Measurements from ENCODE around the gene CTNNA1.
"Not testable (repeated sequence)": the region's sequence is repeated elsewhere in the genome, so short reads cannot be mapped to it uniquely, and the experiment has no call there.

The CTNNA1 gene

DNA sequence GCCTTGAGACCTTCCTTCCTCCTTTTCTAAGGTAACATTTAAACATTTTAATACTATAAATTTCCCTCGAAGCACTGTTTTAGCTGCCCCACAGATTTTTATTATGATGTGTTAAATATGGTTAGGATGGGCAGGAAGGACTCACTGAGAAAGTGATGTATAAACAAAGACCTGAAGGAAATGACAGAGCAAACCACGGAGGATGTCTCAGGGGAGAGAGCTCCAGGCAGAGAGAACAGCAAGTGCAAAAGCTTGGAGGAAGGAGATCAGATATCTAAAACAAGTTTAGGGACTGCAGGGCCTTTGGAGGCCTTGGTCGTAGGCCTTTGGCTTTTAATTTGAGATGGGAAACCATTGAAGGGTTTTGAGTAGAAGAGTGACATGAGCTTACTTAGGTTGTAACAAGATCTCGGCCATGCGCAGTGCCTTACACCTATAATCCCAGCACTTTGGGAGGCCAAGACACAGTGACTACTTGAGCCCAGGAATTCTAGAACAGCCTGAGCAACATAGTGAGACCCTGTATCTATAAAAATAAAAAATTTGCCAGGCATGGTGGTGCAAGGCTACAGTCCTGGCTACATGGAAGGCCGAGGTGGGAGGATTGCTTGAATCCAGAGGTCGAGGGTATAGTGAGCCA is 157.4 kb downstream of the CTNNA1 start:
- H3K4me3 ChIP-seq (ENCODE audit: low read depth, low read length): no peak overlapping the region
- no peaks in the 10 kb centered on the region for H3K4me1 ChIP-seq (ENCODE audit: control insufficient read depth, insufficient read depth, low read length, unreplicated experiment)
- no peak overlapping the region for H3K27ac ChIP-seq (ENCODE audit: low read depth, low read length)
- H2AFZ ChIP-seq (ENCODE audit: low read length, unreplicated experiment): no peak overlapping the region
- H3K27me3 ChIP-seq (ENCODE audit: insufficient read depth, low read length): no peaks in the 10 kb centered on the region
- H3K79me2 ChIP-seq (ENCODE audit: control insufficient read depth, insufficient read depth, low read length, unreplicated experiment): no peaks in the 10 kb centered on the region
- peaks cover 44% of the 10 kb centered on the region for H3K36me3 ChIP-seq (ENCODE audit: insufficient read depth, low read length)

DNA sequence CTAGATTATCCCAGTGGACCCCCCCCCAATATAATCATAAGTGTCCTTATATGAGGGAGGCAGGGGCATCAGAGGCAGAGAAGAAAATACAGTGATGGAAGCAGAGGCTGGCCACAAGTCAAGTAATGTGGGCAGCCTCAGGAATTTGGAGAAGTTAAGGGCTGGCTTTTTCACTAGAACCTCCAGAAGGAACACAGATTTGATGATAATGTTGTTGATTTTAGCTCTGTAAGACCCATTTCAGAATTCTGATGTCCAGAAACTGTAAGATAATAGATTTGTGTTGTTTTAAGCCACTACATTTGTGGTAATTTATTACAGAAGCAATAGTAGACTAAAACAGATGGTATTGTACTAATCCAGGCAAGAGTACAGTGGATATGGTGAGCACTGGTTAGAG is 158.2 kb downstream of the CTNNA1 start:
- Histone ChIP-seq H3K79me2 (ENCODE audit: control insufficient read depth, insufficient read depth, low read length, unreplicated experiment) (no peaks in the 10 kb centered on the region), H3K4me1 (ENCODE audit: control insufficient read depth, insufficient read depth, low read length, unreplicated experiment) (no peaks in the 10 kb centered on the region), H3K27ac (ENCODE audit: low read depth, low read length) (no peak overlapping the region), H3K36me3 (ENCODE audit: insufficient read depth, low read length) (peaks cover 36% of the 10 kb centered on the region), H3K4me3 (ENCODE audit: low read depth, low read length) (no peak overlapping the region), H3K27me3 (ENCODE audit: insufficient read depth, low read length) (no peaks in the 10 kb centered on the region), H2AFZ (ENCODE audit: low read length, unreplicated experiment) (no peak overlapping the region)

DNA sequence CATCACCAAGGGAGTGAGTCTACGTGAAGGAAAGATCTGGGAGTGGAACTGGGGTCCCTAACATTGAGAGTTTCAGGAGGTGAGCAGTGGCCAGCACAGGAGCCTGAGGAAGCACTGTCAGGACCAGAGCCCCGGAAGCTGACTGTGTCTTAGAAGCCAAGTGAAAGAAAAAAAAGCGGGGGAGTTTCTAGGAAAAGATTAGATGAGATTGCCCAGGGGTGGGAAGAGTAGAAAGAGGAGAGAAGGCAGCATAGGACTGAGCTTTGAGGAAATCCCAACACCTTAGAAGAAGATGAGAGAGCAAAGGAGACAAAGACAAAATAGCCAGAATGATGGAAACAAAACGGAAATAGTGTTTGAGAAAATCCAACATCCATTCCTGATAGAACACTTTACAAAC is 158.9 kb downstream of the CTNNA1 start:
- no peak overlapping the region for H3K27ac ChIP-seq (ENCODE audit: low read depth, low read length)
- H3K79me2 ChIP-seq (ENCODE audit: control insufficient read depth, insufficient read depth, low read length, unreplicated experiment): no peaks in the 10 kb centered on the region
- H3K4me3 ChIP-seq (ENCODE audit: low read depth, low read length): no peak overlapping the region
- H2AFZ ChIP-seq (ENCODE audit: low read length, unreplicated experiment): no peak overlapping the region
- no peaks in the 10 kb centered on the region for H3K4me1 ChIP-seq (ENCODE audit: control insufficient read depth, insufficient read depth, low read length, unreplicated experiment)
- H3K36me3 ChIP-seq (ENCODE audit: insufficient read depth, low read length): peaks cover 34% of the 10 kb centered on the region
- no peaks in the 10 kb centered on the region for H3K27me3 ChIP-seq (ENCODE audit: insufficient read depth, low read length)

DNA sequence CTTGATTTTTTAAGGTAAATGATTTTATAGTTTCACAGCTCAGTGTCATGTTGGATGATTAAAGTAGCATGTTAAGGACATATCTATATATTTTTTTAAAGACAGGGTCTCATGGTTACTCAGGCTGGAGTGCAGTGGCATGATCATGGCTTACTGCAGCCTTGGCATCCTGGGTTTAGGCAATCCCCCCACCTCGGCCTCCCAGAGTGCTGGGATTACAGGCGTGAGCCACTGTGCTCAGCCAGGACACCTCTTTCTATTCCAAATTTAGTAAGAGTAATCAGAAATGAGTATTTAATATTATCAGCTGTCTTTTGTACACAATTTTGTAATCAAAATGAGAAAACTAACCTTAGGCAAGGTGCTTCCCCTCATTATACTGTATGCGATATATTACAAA is 160.5 kb downstream of the CTNNA1 start:
- Histone ChIP-seq H3K27me3 (ENCODE audit: insufficient read depth, low read length) (no peaks in the 10 kb centered on the region), H3K4me1 (ENCODE audit: control insufficient read depth, insufficient read depth, low read length, unreplicated experiment) (no peaks in the 10 kb centered on the region), H3K27ac (ENCODE audit: low read depth, low read length) (no peak overlapping the region), H2AFZ (ENCODE audit: low read length, unreplicated experiment) (no peak overlapping the region), H3K4me3 (ENCODE audit: low read depth, low read length) (no peak overlapping the region), H3K36me3 (ENCODE audit: insufficient read depth, low read length) (peaks cover 34% of the 10 kb centered on the region), H3K79me2 (ENCODE audit: control insufficient read depth, insufficient read depth, low read length, unreplicated experiment) (no peaks in the 10 kb centered on the region)

DNA sequence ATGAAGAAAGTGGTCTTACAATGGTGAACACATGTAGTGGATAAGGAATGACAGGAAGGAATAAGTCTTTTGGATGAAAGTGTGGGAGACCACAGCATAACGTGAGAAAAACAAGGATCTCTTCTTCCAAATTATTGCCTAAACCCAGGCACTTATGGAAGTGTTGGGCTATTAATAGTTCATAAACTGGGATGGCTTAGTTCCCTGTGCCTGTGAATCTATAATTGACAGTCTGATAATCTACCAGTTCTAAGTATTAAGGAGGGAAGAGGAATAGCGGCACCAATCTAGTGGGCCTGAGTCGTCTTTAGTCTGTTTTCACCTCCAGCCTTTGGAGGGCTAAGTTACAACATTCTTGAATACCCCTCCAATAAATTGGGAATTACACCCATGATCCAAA is 161.1 kb downstream of the CTNNA1 start:
- Histone ChIP-seq H3K79me2 (ENCODE audit: control insufficient read depth, insufficient read depth, low read length, unreplicated experiment) (no peaks in the 10 kb centered on the region), H3K4me3 (ENCODE audit: low read depth, low read length) (no peak overlapping the region)

DNA sequence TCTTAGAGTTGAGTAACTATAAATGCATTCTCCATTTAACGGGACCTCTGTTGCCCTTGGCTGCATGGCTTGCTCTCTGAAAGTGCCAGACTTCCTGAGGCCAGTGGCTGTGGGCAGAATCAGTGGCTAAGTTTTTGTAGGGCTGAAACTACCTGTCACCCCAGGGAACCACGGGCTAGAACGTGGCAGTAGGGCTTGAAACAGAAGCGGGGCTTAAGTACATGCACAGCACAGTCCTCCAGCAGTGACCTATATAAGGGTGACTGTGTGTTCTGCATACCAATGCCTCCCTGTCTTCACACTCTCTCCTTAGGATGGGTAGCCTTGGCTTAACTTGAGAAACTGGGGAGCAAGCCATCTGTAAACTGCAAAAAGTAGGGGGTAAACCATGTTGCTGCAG is 165.5 kb downstream of the CTNNA1 start:
- peaks cover 11% of the 10 kb centered on the region for H3K4me1 ChIP-seq (ENCODE audit: control insufficient read depth, insufficient read depth, low read length, unreplicated experiment)
- H3K27me3 ChIP-seq (ENCODE audit: insufficient read depth, low read length): no peaks in the 10 kb centered on the region
- H3K79me2 ChIP-seq (ENCODE audit: control insufficient read depth, insufficient read depth, low read length, unreplicated experiment): no peaks in the 10 kb centered on the region
- H3K36me3 ChIP-seq (ENCODE audit: insufficient read depth, low read length): 0 out of 2 replicates have a peak, but pooled peaks cover 18% of the 10 kb centered on the region
- H2AFZ ChIP-seq (ENCODE audit: low read length, unreplicated experiment): no peak overlapping the region
- H3K4me3 ChIP-seq (ENCODE audit: low read depth, low read length): no peak overlapping the region
- no peak overlapping the region for H3K27ac ChIP-seq (ENCODE audit: low read depth, low read length)

More for the DNA sequence above, 161.1 kb downstream of the CTNNA1 start:
- Histone ChIP-seq H3K27ac (ENCODE audit: low read depth, low read length) (no peak overlapping the region), H3K4me1 (ENCODE audit: control insufficient read depth, insufficient read depth, low read length, unreplicated experiment) (no peaks in the 10 kb centered on the region), H3K27me3 (ENCODE audit: insufficient read depth, low read length) (no peaks in the 10 kb centered on the region), H3K36me3 (ENCODE audit: insufficient read depth, low read length) (peaks cover 30% of the 10 kb centered on the region), H2AFZ (ENCODE audit: low read length, unreplicated experiment) (no peak overlapping the region)

DNA sequence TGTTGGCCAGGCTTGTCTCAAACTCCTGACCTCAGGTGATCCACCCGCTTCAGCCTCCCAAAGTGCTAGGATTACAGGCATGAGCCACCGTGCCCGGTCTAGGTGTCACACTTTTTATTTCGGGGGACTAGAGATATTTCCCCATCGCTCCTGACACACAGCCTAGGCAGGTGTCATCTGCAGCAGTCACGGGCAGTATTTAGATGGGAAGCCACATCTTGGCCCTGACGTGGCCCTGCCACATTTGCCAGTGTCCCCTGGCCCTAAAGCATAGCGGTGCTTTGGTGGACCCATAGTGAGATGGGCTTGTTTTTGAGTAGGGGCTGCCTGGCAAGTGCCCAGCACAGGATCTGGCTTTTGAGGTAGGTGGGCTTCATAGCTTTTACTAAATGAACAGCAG is 167.0 kb downstream of the CTNNA1 start:
- no peak overlapping the region for H3K4me3 ChIP-seq (ENCODE audit: low read depth, low read length)
- H2AFZ ChIP-seq (ENCODE audit: low read length, unreplicated experiment): no peak overlapping the region
- peaks cover 11% of the 10 kb centered on the region for H3K4me1 ChIP-seq (ENCODE audit: control insufficient read depth, insufficient read depth, low read length, unreplicated experiment)
- H3K27ac ChIP-seq (ENCODE audit: low read depth, low read length): no peak overlapping the region
- peaks cover 17% of the 10 kb centered on the region for H3K36me3 ChIP-seq (ENCODE audit: insufficient read depth, low read length)
- H3K79me2 ChIP-seq (ENCODE audit: control insufficient read depth, insufficient read depth, low read length, unreplicated experiment): peaks cover 3% of the 10 kb centered on the region
- no peaks in the 10 kb centered on the region for H3K27me3 ChIP-seq (ENCODE audit: insufficient read depth, low read length)

DNA sequence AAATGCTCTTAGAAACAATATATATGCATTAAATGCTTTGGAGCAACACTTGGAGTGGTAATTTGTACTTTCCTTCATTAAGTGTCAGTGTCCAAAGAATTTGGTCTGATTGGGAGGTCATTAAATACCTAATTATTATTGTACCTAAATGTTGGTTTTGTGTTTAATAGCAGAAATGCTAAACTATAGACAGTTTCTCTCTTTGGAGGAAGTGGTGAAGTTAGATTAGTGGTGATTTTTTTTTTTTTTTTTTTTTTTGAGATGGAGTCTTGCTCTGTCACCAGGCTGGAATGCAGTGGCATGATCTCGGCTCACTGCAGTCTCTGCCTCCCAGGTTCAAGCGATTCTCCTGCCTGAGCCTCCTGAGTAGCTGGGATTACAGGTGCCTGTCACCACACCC is 168.1 kb downstream of the CTNNA1 start:
- not testable (repeated sequence) for H3K79me2 ChIP-seq (ENCODE audit: control insufficient read depth, insufficient read depth, low read length, unreplicated experiment); H3K4me3 ChIP-seq (ENCODE audit: low read depth, low read length); H2AFZ ChIP-seq (ENCODE audit: low read length, unreplicated experiment); H3K27ac ChIP-seq (ENCODE audit: low read depth, low read length); H3K27me3 ChIP-seq (ENCODE audit: insufficient read depth, low read length)
- H3K4me1 ChIP-seq (ENCODE audit: control insufficient read depth, insufficient read depth, low read length, unreplicated experiment): peaks cover 11% of the 10 kb centered on the region
- peaks cover 13% of the 10 kb centered on the region for H3K36me3 ChIP-seq (ENCODE audit: insufficient read depth, low read length)

DNA sequence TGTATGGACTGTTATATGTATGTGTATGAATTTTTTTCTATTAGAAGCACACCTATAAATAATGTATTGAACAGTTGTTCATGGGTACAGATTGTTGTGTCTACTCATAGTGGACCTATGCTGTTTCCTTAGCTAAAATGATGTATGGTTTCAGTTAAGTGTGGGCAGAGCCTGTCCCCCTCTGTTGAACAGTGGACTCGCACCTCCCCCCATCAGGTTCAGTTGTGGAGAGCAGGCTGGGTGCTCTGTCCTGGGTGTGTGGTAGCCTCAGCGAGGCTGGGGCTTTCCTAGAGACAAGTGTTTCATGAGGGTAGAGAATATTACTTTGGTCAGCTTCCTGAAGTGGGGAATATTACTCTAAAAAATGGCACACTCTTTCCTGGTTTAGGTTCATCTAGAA is 169.3 kb downstream of the CTNNA1 start:
- no peak overlapping the region for H2AFZ ChIP-seq (ENCODE audit: low read length, unreplicated experiment)
- no peak overlapping the region for H3K4me3 ChIP-seq (ENCODE audit: low read depth, low read length)
- H3K4me1 ChIP-seq (ENCODE audit: control insufficient read depth, insufficient read depth, low read length, unreplicated experiment): peaks cover 11% of the 10 kb centered on the region
- H3K27ac ChIP-seq (ENCODE audit: low read depth, low read length): no peak overlapping the region
- H3K79me2 ChIP-seq (ENCODE audit: control insufficient read depth, insufficient read depth, low read length, unreplicated experiment): peaks cover 3% of the 10 kb centered on the region
- H3K36me3 ChIP-seq (ENCODE audit: insufficient read depth, low read length): peaks cover 13% of the 10 kb centered on the region
- no peaks in the 10 kb centered on the region for H3K27me3 ChIP-seq (ENCODE audit: insufficient read depth, low read length)

DNA sequence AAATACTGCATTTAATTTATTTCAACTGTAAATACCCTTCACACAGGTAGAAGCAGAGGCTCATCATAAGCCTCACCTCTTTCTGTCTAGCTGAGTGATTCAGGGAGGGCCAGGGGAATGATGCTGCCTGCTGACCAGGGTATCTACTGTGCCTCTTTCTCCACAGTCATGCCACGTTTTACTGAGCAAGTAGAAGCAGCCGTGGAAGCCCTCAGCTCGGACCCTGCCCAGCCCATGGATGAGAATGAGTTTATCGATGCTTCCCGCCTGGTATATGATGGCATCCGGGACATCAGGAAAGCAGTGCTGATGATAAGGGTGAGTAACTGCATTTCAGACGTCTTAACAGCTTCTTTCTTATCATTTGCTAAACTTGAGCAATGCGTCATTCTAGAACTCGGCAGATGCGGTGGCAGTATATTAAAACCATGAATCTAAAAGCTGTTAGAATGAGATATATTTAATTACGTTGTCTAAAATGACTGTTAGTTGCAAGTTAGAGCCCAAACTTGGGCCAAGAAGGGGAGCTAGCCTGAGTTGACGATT is 171.9 kb downstream of the CTNNA1 start:
- Histone ChIP-seq H3K27me3 (ENCODE audit: insufficient read depth, low read length) (no peaks in the 10 kb centered on the region), H2AFZ (ENCODE audit: low read length, unreplicated experiment) (no peak overlapping the region), H3K36me3 (ENCODE audit: insufficient read depth, low read length) (peaks cover 14% of the 10 kb centered on the region), H3K79me2 (ENCODE audit: control insufficient read depth, insufficient read depth, low read length, unreplicated experiment) (peaks cover 3% of the 10 kb centered on the region), H3K4me3 (ENCODE audit: low read depth, low read length) (no peak overlapping the region), H3K4me1 (ENCODE audit: control insufficient read depth, insufficient read depth, low read length, unreplicated experiment) (peaks cover 11% of the 10 kb centered on the region), H3K27ac (ENCODE audit: low read depth, low read length) (no peak overlapping the region)

DNA sequence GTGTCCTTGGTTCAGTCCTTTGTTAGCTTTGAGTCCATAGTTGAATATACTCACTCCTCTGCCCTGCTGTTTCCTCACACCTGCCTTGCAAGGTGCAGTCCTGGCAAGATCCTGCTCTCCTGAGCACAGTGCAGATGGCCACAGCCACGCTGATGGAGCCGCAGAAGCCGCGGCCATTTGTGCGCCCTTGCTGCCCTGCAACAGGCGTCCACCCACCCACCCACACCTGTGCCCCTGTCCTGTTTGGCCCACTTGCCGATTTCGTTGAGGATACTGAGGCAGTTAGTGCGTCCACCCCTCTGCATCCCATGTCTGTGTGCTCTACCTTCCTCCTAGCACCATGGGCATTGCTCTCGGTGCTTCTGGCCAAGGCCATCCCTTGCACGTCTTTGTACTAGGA is 173.0 kb downstream of the CTNNA1 start:
- Histone ChIP-seq H3K4me3 (ENCODE audit: low read depth, low read length) (no peak overlapping the region), H2AFZ (ENCODE audit: low read length, unreplicated experiment) (no peak overlapping the region), H3K4me1 (ENCODE audit: control insufficient read depth, insufficient read depth, low read length, unreplicated experiment) (peaks cover 1% of the 10 kb centered on the region), H3K27me3 (ENCODE audit: insufficient read depth, low read length) (no peaks in the 10 kb centered on the region), H3K36me3 (ENCODE audit: insufficient read depth, low read length) (peaks cover 17% of the 10 kb centered on the region), H3K79me2 (ENCODE audit: control insufficient read depth, insufficient read depth, low read length, unreplicated experiment) (peaks cover 3% of the 10 kb centered on the region), H3K27ac (ENCODE audit: low read depth, low read length) (no peak overlapping the region)
